Measurements from ENCODE around the gene C12orf60.

DNA sequence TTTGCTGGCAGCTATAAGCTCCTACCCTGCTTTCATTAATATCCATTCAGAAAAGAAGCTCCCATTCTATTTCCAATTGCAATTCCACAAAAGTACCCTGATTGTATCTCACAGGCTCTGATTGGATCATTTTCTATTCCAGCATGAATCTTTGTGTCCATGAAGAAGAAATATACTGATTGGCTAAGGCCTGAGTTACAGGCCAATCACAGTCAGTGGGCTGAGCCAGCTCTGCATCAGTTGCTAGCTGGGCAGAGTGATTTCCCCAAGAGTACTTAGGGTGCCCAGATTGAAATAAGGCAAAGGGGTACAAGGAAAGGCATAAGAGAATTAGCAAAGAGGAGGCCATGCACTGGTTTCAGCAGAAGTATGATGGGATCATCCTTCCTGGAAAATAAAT lies 25.4 kb downstream of the C12orf60 start:
- TF ChIP-seq, protein P1, sequence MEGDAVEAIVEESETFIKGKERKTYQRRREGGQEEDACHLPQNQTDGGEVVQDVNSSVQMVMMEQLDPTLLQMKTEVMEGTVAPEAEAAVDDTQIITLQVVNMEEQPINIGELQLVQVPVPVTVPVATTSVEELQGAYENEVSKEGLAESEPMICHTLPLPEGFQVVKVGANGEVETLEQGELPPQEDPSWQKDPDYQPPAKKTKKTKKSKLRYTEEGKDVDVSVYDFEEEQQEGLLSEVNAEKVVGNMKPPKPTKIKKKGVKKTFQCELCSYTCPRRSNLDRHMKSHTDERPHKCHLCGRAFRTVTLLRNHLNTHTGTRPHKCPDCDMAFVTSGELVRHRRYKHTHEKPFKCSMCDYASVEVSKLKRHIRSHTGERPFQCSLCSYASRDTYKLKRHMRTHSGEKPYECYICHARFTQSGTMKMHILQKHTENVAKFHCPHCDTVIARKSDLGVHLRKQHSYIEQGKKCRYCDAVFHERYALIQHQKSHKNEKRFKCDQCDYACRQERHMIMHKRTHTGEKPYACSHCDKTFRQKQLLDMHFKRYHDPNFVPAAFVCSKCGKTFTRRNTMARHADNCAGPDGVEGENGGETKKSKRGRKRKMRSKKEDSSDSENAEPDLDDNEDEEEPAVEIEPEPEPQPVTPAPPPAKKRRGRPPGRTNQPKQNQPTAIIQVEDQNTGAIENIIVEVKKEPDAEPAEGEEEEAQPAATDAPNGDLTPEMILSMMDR (tag by site-specific recombination; IDR thresholded peaks at IDR 0.05), result no peak
- TF ChIP-seq GLI4 (tag by site-specific recombination; IDR thresholded peaks at IDR 0.05) (no peak), SCRT1 (tag by site-specific recombination; IDR thresholded peaks at IDR 0.05; ENCODE audit: borderline replicate concordance) (no peak), HOXC10 (CRISPR knock-in tag; IDR thresholded peaks at IDR 0.05) (no peak), ZNF398 (tag by site-specific recombination; IDR thresholded peaks at IDR 0.05) (no peak), ZNF830 (tag by site-specific recombination; IDR thresholded peaks at IDR 0.05; ENCODE audit: low read depth) (no peak), REPIN1 (tag by site-specific recombination; IDR thresholded peaks at IDR 0.05; ENCODE audit: low read depth) (no peak)
